Thoracic aorta (tissue), 2 donors: ENCODE measurements around the gene NPIPA5. TPM values are rescaled to one million over a fixed set of nuclear protein-coding genes. Genes with fewer than 3 reads are reported as not detected.
"Not testable (repeated sequence)": the region's sequence is repeated elsewhere in the genome, so short reads cannot be mapped to it uniquely, and the experiment has no call there.

ENCODE experiments used
- ATAC-seq: fragments of 150-250 bp; one replicate; pipeline ENCODE4 v1.8.0; 2017; ENCODE audit warnings: low read depth; ENCODE audit not compliant: insufficient number of reproducible peaks, low FRiP score
- DNase-seq: peaks from one replicate; pipeline ENCODE4 v3.0.0-alpha.2; 2020; ENCODE audit warnings: low spot score
- H3K27ac ChIP-seq, 2 donors: fragments of 200-600 bp; sonication (generic); 1 replicate in 1 of 2; 2 replicates in 1 of 2; pipeline ENCODE4 v1.5.1; 2016; ENCODE audit warnings: mild to moderate bottlenecking in 2 of 2, moderate library complexity in 2 of 2
- H3K27me3 ChIP-seq: fragments of 200-600 bp; sonication (generic); replicated peaks from 2 replicates; pipeline ENCODE4 v1.6.0; 2016; ENCODE audit warnings: mild to moderate bottlenecking; ENCODE audit not compliant: insufficient read depth
- H3K36me3 ChIP-seq: fragments of 200-600 bp; sonication (generic); one replicate; pipeline ENCODE4 v1.5.1; 2016
- H3K4me1 ChIP-seq, 2 donors: fragments of 200-600 bp; sonication (generic); 1 replicate in 1 of 2; 2 replicates in 1 of 2; pipeline versions ENCODE4 v1.5.1 to v1.6.0; 2016; ENCODE audit warnings: low read depth in 2 of 2, mild to moderate bottlenecking in 1 of 2; ENCODE audit not compliant: control insufficient read depth in 1 of 2
- H3K4me3 ChIP-seq: fragments of 200-600 bp; sonication (generic); 2 replicates; pipeline ENCODE4 v1.5.1; 2016; ENCODE audit warnings: mild to moderate bottlenecking
- H3K9me3 ChIP-seq: fragments of 200-600 bp; sonication (generic); 2 replicates; pipeline ENCODE4 v1.5.1; 2016
- CTCF ChIP-seq: fragments of 200-600 bp; sonication (generic); IDR thresholded peaks from one replicate; pipeline ENCODE4 v1.5.1; 2019; ENCODE audit warnings: antibody characterized with exemption
- total RNA-seq, 2 donors: library from RNA; depleted of rRNA; stranded (reverse); fragments of >200 nt; gene quantifications; one replicate each; pipeline versions ENCODE4 v1.1.0 to v1.2.3, GENCODE V29; 2016

Gene NPIPA5
- total RNA-seq, 2 donors from 2014 or later = 5.4 to 28.6 TPM

GRCh38 chr16:15418206-15418605 lies 40.1 kb upstream of the NPIPA5 start:
- Histone ChIP-seq H3K4me1 (no peaks in the 10 kb centered on the region), H3K27me3 (no peaks in the 10 kb centered on the region), H3K4me3 (no peak overlapping the region), H3K27ac (no peak overlapping the region), H3K36me3 (no peaks in the 10 kb centered on the region), H3K9me3 (no peaks in the 10 kb centered on the region)
- ATAC-seq (no peak), DNase-seq (no peak)
- no peak for TF ChIP-seq CTCF

- no peak for ATAC-seq
- TF ChIP-seq CTCF = no peak
- no peak for DNase-seq
Observed at GRCh38 chr16:15417197-15417596, 39.1 kb upstream of the NPIPA5 start.

GRCh38 chr16:15415511-15415985 lies 37.5 kb upstream of the NPIPA5 start:
- H3K4me3 ChIP-seq = no peak overlapping the region
- H3K36me3 ChIP-seq = no peaks in the 10 kb centered on the region
- H3K27me3 ChIP-seq = no peaks in the 10 kb centered on the region
- TF ChIP-seq CTCF = no peak
- H3K27ac ChIP-seq = no peak overlapping the region
- H3K4me1 ChIP-seq = no peaks in the 10 kb centered on the region
- ATAC-seq = no peak
- DNase-seq = no peak
- H3K9me3 ChIP-seq = no peaks in the 10 kb centered on the region

More at GRCh38 chr16:15417197-15417596, 39.1 kb upstream of the NPIPA5 start:
- Histone ChIP-seq H3K36me3 (no peaks in the 10 kb centered on the region), H3K9me3 (no peaks in the 10 kb centered on the region), H3K4me3 (no peak overlapping the region), H3K4me1 (no peaks in the 10 kb centered on the region), H3K27ac (no peak overlapping the region), H3K27me3 (no peaks in the 10 kb centered on the region)

- H3K4me3 ChIP-seq, H3K27ac ChIP-seq, H3K27me3 ChIP-seq, H3K4me1 ChIP-seq, ATAC-seq, DNase-seq, H3K9me3 ChIP-seq, H3K36me3 ChIP-seq: not testable (repeated sequence)
Observed at GRCh38 chr16:15409476-15409875, 31.4 kb upstream of the NPIPA5 start.

- not testable (repeated sequence) for H3K27me3 ChIP-seq, H3K4me1 ChIP-seq, ATAC-seq, H3K36me3 ChIP-seq, DNase-seq, H3K9me3 ChIP-seq, H3K4me3 ChIP-seq, H3K27ac ChIP-seq
Observed at GRCh38 chr16:15407756-15408155, 29.7 kb upstream of the NPIPA5 start.

GRCh38 chr16:15404792-15405191 lies 26.7 kb upstream of the NPIPA5 start:
- TF ChIP-seq CTCF = no peak
- Histone ChIP-seq H3K27ac (no peak overlapping the region), H3K27me3 (no peaks in the 10 kb centered on the region), H3K4me3 (no peak overlapping the region), H3K4me1 (no peaks in the 10 kb centered on the region), H3K9me3 (no peaks in the 10 kb centered on the region), H3K36me3 (no peaks in the 10 kb centered on the region)
- ATAC-seq (no peak), DNase-seq (no peak)

GRCh38 chr16:15404091-15404490 lies 26.0 kb upstream of the NPIPA5 start:
- H3K27ac ChIP-seq, H3K4me1 ChIP-seq, H3K27me3 ChIP-seq, H3K4me3 ChIP-seq, ATAC-seq, H3K36me3 ChIP-seq, H3K9me3 ChIP-seq, DNase-seq: not testable (repeated sequence)
